HepG2 (cell line): ENCODE measurements around the gene ZNF786. TPM values are rescaled to one million over a fixed set of nuclear protein-coding genes. Genes with fewer than 3 reads are reported as not detected.
A peak's percentile ranks its signal among the peaks of the same experiment; 100 is the strongest.

Experiments used
- CCDC6 ChIP-seq: sonication (generic); formaldehyde crosslinking; IDR thresholded peaks from 2 replicates; pipeline ENCODE4 v1.8.1; 2022; ENCODE audit warnings: mild to moderate bottlenecking, missing genetic modification reagents, moderate library complexity
- FOXK2 ChIP-seq: fragments of 450-650 bp; IDR thresholded peaks from 2 replicates; pipeline ENCODE4 v1.6.1; 2016
- GTF2F1 ChIP-seq: fragments of 150-350 bp; IDR thresholded peaks from 2 replicates; pipeline ENCODE4 v1.6.1; 2014; ENCODE audit warnings: low read length
- HNRNPLL ChIP-seq: fragments of 200-400 bp; formaldehyde crosslinking; IDR thresholded peaks from 2 replicates; pipeline ENCODE4 v1.6.1; 2017; ENCODE audit warnings: mild to moderate bottlenecking, low read depth, low read length; ENCODE audit not compliant: poor library complexity, severe bottlenecking
- HOXA9 ChIP-seq: sonication (generic); formaldehyde crosslinking; IDR thresholded peaks from 2 replicates; pipeline ENCODE4 v1.8.1; 2022; ENCODE audit warnings: missing genetic modification reagents, mild to moderate bottlenecking, moderate library complexity, borderline replicate concordance
- HOXD1 ChIP-seq: sonication (generic); formaldehyde crosslinking; IDR thresholded peaks from 2 replicates; pipeline ENCODE4 v1.5.0; 2020; ENCODE audit warnings: missing genetic modification reagents
- KLF16 ChIP-seq, 2 experiments: sonication (generic) in 1 of 2; formaldehyde crosslinking in 1 of 2; IDR thresholded peaks; 2 replicates each; pipeline versions ENCODE4 v1.6.1 to v1.8.0; 2016 to 2023; ENCODE audit warnings: missing genetic modification reagents in 2 of 2, missing compliant biosample characterization in 1 of 2
- KLF6 ChIP-seq: IDR thresholded peaks from 2 replicates; pipeline ENCODE4 v1.8.0; 2016; ENCODE audit warnings: missing biosample characterization, missing genetic modification reagents
- RAD51 ChIP-seq: fragments of 450-650 bp; IDR thresholded peaks from 2 replicates; pipeline ENCODE4 v1.6.1; 2016; ENCODE audit warnings: borderline replicate concordance
- RARG ChIP-seq: sonication (generic); formaldehyde crosslinking; IDR thresholded peaks from 2 replicates; pipeline ENCODE4 v1.4.0; 2020; ENCODE audit warnings: low read depth, mild to moderate bottlenecking, missing genetic modification reagents
- SP2 ChIP-seq: sonication (generic); formaldehyde crosslinking; IDR thresholded peaks from 2 replicates; pipeline ENCODE4 v1.5.1; 2020; ENCODE audit warnings: mild to moderate bottlenecking, missing genetic modification reagents
- TSC22D2 ChIP-seq: sonication (generic); formaldehyde crosslinking; IDR thresholded peaks from 2 replicates; pipeline ENCODE4 v1.5.1; 2020; ENCODE audit warnings: missing genetic modification reagents, mild to moderate bottlenecking, borderline replicate concordance
- YEATS4 ChIP-seq: sonication (generic); formaldehyde crosslinking; IDR thresholded peaks from 2 replicates; pipeline ENCODE4 v1.4.0; 2020; ENCODE audit warnings: missing genetic modification reagents, borderline replicate concordance
- ZBTB20 ChIP-seq: sonication (generic); formaldehyde crosslinking; IDR thresholded peaks from 2 replicates; pipeline ENCODE4 v1.8.1; 2023; ENCODE audit warnings: missing genetic modification reagents, low read depth, mild to moderate bottlenecking, borderline replicate concordance
- ZNF225 ChIP-seq: sonication (generic); formaldehyde crosslinking; IDR thresholded peaks from 2 replicates; pipeline ENCODE4 v1.4.0; 2020; ENCODE audit warnings: mild to moderate bottlenecking, missing genetic modification reagents
- ZNF510 ChIP-seq: sonication (generic); formaldehyde crosslinking; IDR thresholded peaks from 2 replicates; pipeline ENCODE4 v1.4.0; 2020; ENCODE audit warnings: low read depth, mild to moderate bottlenecking, missing genetic modification reagents
- polyA plus RNA-seq, 8 experiments: library from polyadenylated mRNA; depleted of rRNA in 3 of 8; stranded (reverse) in 7 of 8; unstranded in 1 of 8; fragments of >200 nt; fragmentation: Illumina TruSeq in 4 of 8; extraction: Trizol in 4 of 8; gene quantifications; 2 replicates each; pipeline versions ENCODE4 v1.2.1 to v1.2.3, GENCODE V29; 2011 to 2016; ENCODE audit warnings: low read depth in 4 of 8, missing spikeins in 1 of 8, mixed read lengths in 1 of 8; ENCODE audit not compliant: insufficient read depth in 1 of 8
- total RNA-seq, 5 experiments: library from RNA; depleted of rRNA; stranded (reverse); fragments of >200 nt; fragmentation: Illumina TruSeq; extraction: Trizol; gene quantifications; 2 replicates each; pipeline ENCODE4 v1.2.3, GENCODE V29; 2016; ENCODE audit warnings: low read depth in 1 of 5
- TF ChIP-seq, protein P1 (sequence below): sonication (generic); formaldehyde crosslinking; IDR thresholded peaks from one replicate; pipeline ENCODE4 v1.5.1; 2020; ENCODE audit warnings: mild to moderate bottlenecking, missing genetic modification reagents; ENCODE audit errors: not compliant biosample characterization
- TF ChIP-seq, protein P2 (sequence below): sonication (generic); formaldehyde crosslinking; IDR thresholded peaks from 2 replicates; pipeline ENCODE4 v1.8.0; 2022; ENCODE audit warnings: missing genetic modification reagents, mild to moderate bottlenecking, borderline replicate concordance
- TF ChIP-seq, protein P3 (sequence below): sonication (generic); formaldehyde crosslinking; IDR thresholded peaks from 2 replicates; pipeline ENCODE4 v1.8.0; 2022; ENCODE audit warnings: mild to moderate bottlenecking, missing genetic modification reagents, moderate library complexity

The ZNF786 gene
- total and polyA plus RNA-seq, 2 of the 13 experiments (the other 11 are each of a cell fraction or from before 2014, with no cell fraction given) = 2.0 to 4.0 TPM

DNA sequence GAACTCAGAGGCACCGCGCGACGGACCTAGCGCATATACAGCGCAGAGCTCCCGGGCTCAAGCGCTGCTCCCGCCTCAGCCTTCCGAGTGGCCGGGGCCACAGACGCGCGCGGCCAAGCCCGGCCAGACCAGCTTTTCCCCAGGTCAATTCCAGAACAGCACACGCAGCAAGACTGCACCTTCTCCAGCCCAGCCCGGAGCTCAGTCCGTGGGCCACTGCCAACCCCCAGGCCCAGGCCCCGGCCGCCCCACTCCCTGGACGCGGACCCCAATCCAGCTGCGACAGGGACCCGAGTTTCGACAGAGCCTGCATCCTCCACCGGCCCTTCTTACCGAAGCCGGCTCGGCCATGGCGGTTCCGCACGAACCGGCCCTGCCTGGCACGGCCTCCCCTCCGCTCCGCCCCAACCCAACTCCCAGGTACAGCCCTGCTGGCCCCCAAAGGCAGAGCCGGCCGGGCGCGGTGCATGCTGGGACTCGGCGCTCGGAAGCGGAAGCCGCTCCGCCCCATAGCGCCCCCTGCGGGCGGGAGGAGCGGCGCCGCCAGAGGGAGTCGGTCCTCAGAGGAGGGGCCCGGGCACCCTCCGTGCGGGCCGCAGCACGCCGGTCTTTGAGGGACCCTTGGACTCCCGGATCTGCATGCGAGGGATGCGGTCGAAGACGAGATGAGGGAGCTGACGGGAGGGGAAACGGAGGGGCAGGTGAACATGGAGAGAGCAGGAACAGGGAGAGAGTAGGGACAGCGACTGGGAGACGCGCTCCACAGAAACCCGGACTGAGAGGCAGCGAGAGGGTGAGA, 35.5 kb upstream of the ZNF786 start, which contains the start of gene ZNF425 (continued):
- TF ChIP-seq, protein P1, sequence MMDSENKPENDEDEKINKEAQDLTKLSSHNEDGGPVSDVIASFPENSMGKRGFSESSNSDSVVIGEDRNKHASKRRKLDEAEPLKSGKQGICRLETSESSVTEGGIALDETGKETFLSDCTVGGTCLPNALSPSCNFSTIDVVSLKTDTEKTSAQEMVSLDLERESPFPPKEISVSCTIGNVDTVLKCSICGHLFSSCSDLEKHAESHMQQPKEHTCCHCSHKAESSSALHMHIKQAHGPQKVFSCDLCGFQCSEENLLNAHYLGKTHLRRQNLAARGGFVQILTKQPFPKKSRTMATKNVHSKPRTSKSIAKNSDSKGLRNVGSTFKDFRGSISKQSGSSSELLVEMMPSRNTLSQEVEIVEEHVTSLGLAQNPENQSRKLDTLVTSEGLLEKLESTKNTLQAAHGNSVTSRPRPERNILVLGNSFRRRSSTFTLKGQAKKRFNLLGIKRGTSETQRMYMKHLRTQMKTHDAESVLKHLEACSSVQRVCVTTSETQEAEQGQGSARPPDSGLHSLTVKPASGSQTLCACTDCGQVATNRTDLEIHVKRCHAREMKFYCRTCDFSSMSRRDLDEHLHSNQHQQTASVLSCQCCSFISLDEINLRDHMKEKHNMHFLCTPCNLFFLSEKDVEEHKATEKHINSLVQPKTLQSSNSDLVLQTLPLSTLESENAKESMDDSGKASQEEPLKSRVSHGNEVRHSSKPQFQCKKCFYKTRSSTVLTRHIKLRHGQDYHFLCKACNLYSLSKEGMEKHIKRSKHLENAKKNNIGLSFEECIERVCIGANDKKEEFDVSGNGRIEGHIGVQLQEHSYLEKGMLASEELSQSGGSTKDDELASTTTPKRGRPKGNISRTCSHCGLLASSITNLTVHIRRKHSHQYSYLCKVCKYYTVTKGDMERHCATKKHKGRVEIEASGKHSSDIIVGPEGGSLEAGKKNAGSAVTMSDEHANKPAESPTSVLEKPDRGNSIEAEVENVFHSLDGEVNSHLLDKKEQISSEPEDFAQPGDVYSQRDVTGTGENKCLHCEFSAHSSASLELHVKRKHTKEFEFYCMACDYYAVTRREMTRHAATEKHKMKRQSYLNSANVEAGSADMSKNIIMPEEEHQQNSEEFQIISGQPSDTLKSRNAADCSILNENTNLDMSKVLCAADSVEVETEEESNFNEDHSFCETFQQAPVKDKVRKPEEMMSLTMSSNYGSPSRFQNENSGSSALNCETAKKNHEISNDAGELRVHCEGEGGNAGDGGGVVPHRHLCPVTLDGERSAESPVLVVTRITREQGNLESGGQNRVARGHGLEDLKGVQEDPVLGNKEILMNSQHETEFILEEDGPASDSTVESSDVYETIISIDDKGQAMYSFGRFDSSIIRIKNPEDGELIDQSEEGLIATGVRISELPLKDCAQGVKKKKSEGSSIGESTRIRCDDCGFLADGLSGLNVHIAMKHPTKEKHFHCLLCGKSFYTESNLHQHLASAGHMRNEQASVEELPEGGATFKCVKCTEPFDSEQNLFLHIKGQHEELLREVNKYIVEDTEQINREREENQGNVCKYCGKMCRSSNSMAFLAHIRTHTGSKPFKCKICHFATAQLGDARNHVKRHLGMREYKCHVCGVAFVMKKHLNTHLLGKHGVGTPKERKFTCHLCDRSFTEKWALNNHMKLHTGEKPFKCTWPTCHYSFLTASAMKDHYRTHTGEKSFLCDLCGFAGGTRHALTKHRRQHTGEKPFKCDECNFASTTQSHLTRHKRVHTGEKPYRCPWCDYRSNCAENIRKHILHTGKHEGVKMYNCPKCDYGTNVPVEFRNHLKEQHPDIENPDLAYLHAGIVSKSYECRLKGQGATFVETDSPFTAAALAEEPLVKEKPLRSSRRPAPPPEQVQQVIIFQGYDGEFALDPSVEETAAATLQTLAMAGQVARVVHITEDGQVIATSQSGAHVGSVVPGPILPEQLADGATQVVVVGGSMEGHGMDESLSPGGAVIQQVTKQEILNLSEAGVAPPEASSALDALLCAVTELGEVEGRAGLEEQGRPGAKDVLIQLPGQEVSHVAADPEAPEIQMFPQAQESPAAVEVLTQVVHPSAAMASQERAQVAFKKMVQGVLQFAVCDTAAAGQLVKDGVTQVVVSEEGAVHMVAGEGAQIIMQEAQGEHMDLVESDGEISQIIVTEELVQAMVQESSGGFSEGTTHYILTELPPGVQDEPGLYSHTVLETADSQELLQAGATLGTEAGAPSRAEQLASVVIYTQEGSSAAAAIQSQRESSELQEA = no peak
- TF ChIP-seq RARG = peak; percentile 81; the same call in 1 of the 2 replicates
- peak; percentile 71 for TF ChIP-seq ZBTB20 (CRISPR knock-in tag)
- TF ChIP-seq, protein P2, sequence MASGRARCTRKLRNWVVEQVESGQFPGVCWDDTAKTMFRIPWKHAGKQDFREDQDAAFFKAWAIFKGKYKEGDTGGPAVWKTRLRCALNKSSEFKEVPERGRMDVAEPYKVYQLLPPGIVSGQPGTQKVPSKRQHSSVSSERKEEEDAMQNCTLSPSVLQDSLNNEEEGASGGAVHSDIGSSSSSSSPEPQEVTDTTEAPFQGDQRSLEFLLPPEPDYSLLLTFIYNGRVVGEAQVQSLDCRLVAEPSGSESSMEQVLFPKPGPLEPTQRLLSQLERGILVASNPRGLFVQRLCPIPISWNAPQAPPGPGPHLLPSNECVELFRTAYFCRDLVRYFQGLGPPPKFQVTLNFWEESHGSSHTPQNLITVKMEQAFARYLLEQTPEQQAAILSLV (CRISPR knock-in tag) = peak; percentile 25; the same call in 1 of the 2 replicates
- peak; percentile 78; the same call in 1 of the 2 replicates for TF ChIP-seq TSC22D2 (CRISPR knock-in tag)
- TF ChIP-seq KLF16 (CRISPR knock-in tag; IDR thresholded peaks at IDR 0.05) = peak in 1 of 2 experiments; percentile 96; a peak in 2 of 4 replicates
- TF ChIP-seq RAD51 = no peak
- peak; percentile 82 for TF ChIP-seq KLF6 (CRISPR knock-in tag)
- peak; percentile 91 for TF ChIP-seq YEATS4 (CRISPR knock-in tag)
- TF ChIP-seq FOXK2 = no peak
- peak; percentile 97 for TF ChIP-seq CCDC6
- peak; percentile 89; the same call in 1 of the 2 replicates for TF ChIP-seq HOXD1 (CRISPR knock-in tag)
- TF ChIP-seq ZNF225 (CRISPR knock-in tag) = peak; percentile 46; the same call in 1 of the 2 replicates
- no peak; the same call in 1 of the 2 replicates for TF ChIP-seq HOXA9 (CRISPR knock-in tag)
- TF ChIP-seq ZNF510 (CRISPR knock-in tag) = no peak; the same call in 1 of the 2 replicates
- peak; percentile 70 for TF ChIP-seq HNRNPLL
- TF ChIP-seq, protein P3, sequence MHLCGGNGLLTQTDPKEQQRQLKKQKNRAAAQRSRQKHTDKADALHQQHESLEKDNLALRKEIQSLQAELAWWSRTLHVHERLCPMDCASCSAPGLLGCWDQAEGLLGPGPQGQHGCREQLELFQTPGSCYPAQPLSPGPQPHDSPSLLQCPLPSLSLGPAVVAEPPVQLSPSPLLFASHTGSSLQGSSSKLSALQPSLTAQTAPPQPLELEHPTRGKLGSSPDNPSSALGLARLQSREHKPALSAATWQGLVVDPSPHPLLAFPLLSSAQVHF (CRISPR knock-in tag) = peak; percentile 86
- no peak for TF ChIP-seq GTF2F1
- peak; percentile 24; the same call in 1 of the 2 replicates for TF ChIP-seq SP2 (CRISPR knock-in tag)
